Glomerular visceral epithelial cell (primary cell): ENCODE results near the gene SRP54.
"Not testable (repeated sequence)": the region's sequence is repeated elsewhere in the genome, so short reads cannot be mapped to it uniquely, and the experiment has no call there.

Source experiments
- DNase-seq: peaks from one replicate; pipeline ENCODE4 v3.0.0-alpha.2; 2016; ENCODE audit errors: extremely low spot score

SRP54 gene

DNA sequence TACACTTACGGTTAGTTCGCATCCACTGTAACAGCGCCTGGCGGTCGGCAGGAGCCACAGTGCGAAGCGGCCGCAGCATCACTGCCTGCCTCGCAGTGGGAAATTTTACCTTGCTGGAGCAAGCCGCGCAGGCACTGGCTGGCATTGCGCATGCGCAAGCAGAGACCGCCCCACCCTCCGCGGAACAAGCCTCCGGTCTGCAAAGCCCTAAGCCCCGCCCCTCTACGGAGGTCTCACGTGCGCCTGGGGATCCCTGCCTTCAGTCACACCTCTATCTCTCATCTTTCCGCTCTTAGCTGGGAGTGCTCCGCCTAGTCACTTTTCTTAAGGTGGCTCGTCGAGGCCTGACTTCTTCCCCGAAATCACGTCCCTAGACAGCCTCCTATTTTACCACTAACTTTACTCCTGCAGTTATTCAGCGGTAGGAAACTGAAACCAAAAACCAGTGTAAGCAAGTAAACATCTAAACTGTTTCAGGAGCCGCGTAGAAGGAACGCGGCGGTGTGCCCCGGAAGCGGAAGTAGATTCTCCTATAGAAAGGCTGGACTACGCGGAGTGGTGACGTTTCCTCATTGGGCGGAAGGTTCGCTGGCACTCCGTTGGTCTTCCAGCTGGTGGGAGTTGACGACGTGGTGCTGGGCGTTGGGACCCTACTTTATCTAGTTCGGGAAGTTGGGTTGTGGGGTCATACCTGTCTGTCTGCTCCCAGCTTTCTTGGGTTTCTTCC lies at the start of gene SRP54:
SRP54 (plus strand) TSS at position 572 of the 727 bp plus-strand sequence. CDS start 13,718 bp downstream, outside the sequence.
- DNase-seq: peak; percentile 99

GRCh38 chr14:34933301-34933700 lies 49.5 kb upstream of the SRP54 start:
- DNase-seq: no peak

GRCh38 chr14:34935488-34935887 lies 47.3 kb upstream of the SRP54 start:
- DNase-seq: no peak

GRCh38 chr14:34937442-34937841 lies 45.4 kb upstream of the SRP54 start:
- DNase-seq: no peak

DNA sequence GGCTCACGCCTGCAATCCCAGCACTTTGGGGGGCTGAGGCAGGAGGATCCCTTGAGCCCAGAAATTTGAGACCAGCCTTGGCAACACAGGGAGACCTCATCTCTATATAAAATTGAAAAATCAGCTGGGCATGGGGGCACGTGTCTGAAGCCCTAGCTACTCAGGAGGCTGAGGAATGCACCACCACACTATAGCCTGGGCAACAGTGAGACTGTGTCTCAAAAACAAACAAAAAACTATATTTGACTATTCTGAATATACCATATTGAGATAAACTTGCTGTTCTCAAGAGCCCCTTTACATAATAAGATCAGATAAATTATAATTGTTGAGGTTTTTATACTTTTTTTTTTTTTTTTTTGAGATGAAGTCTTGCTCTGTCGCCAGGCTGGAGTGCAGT lies 44.9 kb upstream of the SRP54 start:
- no peak for DNase-seq

GRCh38 chr14:34943506-34943905 lies 39.3 kb upstream of the SRP54 start:
- no peak for DNase-seq

- no peak for DNase-seq
Measured at GRCh38 chr14:34944744-34945143, 38.0 kb upstream of the SRP54 start.

- DNase-seq: no peak
Measured at GRCh38 chr14:34946699-34947098, 36.1 kb upstream of the SRP54 start.

- no peak for DNase-seq
Measured at GRCh38 chr14:34951286-34951685, 31.5 kb upstream of the SRP54 start.

- DNase-seq: no peak
Measured at GRCh38 chr14:34956931-34957330, 25.9 kb upstream of the SRP54 start.

DNA sequence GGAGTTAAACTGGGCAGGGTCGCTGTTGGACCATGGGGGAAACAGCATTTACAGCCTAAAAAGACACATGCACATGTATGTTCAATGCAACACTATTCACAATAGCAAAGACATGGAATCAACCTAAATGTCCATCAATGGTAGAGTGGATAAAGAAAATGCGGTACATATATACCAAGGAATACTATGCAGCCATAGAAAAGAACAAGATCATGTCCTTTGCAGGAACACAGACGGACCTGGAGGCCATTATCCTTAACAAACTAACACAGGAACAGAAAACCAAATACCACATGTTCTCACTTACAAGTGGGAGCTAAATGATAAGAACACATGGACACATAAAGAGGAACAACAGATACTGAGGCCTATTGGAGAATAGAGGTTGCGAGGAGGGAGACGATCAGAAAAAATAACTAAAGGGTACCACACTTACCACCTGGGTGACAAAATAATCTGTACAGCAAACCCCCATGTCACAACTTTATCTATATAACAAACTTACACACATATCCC lies 25.0 kb upstream of the SRP54 start:
- DNase-seq: no peak

GRCh38 chr14:34962106-34962505 lies 20.7 kb upstream of the SRP54 start:
- not testable (repeated sequence) for DNase-seq

DNA sequence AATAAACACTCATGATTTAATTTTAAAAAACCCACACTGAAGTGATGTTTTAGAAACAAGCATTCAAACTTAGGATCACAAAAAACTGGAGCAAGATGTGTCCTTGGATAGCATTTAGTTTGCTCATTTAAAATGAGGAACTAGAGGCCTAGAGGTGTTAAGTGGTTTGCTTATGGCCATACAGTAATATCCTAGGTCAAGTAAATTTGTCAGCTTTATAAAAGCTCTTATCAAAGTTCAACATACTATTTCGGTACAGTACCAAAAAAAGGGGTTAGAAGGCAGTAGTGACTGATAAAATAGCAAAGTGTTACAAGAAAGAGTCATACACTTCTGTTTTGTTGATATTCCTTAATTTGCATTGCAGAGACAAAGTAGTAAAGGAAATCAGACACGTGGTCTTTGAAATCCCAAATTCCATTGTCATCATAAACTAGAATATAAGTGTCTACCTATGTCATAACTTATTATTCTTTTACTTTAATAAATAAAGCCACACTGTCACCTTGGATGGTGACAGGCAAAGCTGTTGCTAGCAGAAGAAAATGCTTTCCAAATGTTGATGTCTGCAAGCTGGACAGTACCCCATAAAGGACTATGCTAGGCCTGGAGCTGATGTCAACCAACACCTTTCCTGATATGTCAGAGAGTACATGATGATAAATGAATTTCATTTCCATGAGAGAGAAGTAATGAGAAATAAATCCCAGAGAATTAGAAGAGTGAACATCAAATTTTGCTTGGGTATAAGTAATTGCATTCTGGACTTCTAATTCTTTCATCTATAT lies 17.6 kb upstream of the SRP54 start:
- DNase-seq: no peak

DNA sequence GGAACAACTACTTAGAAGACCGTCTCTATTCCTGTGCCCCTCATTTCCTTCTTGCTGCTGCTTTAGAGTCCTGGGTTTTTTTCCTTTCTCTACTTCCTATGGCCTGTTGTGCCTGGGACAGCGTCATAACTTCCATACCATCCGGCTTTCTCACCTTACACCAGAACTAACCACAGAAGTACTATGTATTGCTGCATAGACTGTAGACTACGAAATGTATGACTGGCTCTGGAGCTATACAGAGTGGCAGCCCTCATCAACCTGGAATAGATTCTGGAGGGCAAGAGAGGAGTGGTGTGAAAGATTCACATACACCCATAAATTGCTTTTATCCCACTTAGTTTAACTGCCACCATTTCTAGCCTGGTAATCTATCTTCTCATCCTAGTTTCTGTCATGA lies 16.9 kb upstream of the SRP54 start:
- no peak for DNase-seq

GRCh38 chr14:34966413-34966812 lies 16.4 kb upstream of the SRP54 start:
- DNase-seq: no peak

- DNase-seq: no peak
Measured at GRCh38 chr14:34970665-34971064, 12.1 kb upstream of the SRP54 start.

GRCh38 chr14:34971381-34971780 lies 11.4 kb upstream of the SRP54 start:
- DNase-seq: no peak

DNA sequence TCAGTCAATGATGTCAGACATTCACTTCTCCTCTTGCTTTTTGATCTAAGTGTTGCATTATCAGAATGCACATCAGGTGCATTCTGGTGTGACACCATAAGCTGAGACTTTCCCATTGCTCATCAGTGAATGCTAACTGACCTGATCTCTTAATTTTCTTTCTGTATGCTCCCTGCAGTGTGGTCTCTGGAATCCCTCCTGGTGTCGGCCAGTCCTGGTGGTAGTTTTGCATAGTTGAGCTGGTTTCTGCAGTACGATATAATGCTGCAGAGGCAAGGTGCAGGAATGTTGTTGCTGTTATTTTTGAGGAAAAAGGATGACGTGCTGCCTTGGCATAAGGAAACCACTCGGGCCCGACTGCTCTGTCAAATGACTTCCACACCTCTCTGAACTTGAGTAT lies 11.0 kb upstream of the SRP54 start:
- DNase-seq: no peak

- DNase-seq: no peak
Measured at GRCh38 chr14:34978444-34978843, 4.3 kb upstream of the SRP54 start.

DNA sequence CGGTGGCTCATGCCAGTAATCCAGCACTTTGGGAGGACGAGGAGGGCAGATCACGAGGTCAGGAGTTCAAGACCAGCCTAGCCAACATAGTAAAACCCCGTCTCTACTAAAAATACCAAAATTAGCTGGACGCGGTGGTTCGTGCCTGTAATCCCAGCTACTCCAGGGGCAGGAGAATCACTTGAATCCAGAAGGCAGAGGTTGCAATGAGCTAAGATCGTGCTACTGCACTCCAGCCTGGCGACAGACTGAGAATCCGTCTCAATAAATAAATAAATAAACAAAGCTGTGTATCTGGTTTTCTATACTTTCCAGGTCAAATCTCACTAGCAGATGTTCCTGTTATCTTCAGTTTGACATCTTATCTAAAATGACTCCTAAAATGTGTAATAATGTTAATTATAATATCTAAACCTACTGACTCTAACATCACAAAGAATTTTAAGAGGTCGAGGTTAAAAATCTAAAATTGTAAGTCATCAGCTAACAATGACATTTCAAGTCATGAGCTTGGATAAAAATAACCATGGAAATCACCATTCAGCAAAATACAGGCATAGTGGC lies 2.4 kb upstream of the SRP54 start:
- DNase-seq: no peak

DNA sequence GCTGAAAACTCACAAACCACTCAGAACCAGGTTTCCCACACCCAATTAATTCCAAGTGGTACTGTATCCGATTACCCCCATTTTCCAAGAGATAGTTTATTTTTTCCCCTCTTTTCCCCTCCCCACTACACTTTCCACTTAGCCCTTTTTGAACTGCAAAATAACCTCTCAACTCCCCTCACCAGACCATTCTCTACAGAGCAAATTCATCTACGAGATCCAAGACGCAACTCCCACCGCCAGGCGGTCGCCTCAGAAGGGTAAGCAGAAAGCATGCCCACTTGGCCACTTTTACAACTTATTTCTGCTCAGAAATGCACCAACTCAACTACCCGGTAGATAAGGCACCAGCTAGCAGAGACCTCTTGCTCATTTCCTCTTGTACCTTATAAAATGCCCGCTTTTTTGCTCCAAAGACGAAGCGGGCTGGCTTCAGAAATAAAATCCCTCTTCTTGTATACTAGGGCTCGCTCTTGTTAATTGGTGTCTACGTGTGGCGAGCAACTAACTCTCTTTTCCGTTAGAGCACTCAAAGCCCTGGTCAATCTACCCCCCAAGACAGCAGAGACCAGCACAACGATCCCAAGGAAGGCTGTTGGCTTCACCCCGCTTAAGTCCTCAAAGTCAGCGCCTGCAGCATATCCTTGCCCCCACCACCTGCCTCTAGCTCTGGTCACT lies 910 bp upstream of the SRP54 start:
- DNase-seq: peak; percentile 53

DNA sequence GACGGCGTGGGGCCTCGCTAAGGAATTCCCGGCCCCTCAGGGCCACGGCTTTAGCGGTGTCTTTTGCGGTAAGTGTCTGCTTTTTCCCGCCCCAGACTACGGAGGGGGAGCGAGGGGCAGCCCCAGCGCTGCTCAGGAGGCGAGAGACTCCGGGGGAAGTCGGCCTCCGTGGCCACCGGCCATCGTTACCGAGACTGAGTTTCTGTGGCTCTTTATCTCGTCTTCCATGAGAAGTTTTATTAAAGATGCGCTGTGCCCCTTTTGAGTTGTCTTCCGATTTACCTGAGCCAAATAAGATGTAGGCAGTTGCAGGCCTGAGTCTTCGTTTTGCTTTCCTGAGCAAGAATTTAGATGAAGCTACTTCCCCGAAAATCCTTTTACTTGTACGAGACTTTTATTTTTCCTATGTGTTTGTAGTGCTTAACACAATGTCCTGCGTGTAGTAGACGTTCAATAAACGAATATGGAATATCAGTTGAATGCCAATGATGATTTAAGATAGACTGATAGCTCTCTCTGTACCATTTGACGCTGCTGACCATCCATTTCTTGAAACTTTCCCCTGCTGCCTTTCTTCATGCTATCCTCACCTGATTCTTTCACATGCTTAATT lies 462 bp downstream of the SRP54 start:
- DNase-seq: no peak
